Measurements from ENCODE around the gene PCDHA4.
"Not testable (repeated sequence)": the region's sequence is repeated elsewhere in the genome, so short reads cannot be mapped to it uniquely, and the experiment has no call there.

Gene PCDHA4

GRCh38 chr5:140806834-140807775 is at the start of gene PCDHA4:
Gene PCDHA4 (plus strand): TSS chr5:140807068.
- DNase-seq (ENCODE audit: low spot score) = no peak

GRCh38 chr5:140764177-140764973 is 42.5 kb upstream of the PCDHA4 start:
- DNase-seq (ENCODE audit: low spot score) = no peak

GRCh38 chr5:140767444-140767843 is 39.4 kb upstream of the PCDHA4 start:
- no peak for DNase-seq (ENCODE audit: low spot score)

GRCh38 chr5:140780512-140780911 is 26.4 kb upstream of the PCDHA4 start:
- no peak for DNase-seq (ENCODE audit: low spot score)

GRCh38 chr5:140785905-140786686 is 20.8 kb upstream of the PCDHA4 start, which contains the start of gene PCDHA1:
Gene PCDHA1 (plus strand): TSS chr5:140786140.
- no peak for DNase-seq (ENCODE audit: low spot score)

GRCh38 chr5:140787422-140787821 is 19.4 kb upstream of the PCDHA4 start:
- not testable (repeated sequence) for DNase-seq (ENCODE audit: low spot score)

GRCh38 chr5:140787849-140788504 is 18.9 kb upstream of the PCDHA4 start:
- DNase-seq (ENCODE audit: low spot score) = not testable (repeated sequence)

- DNase-seq (ENCODE audit: low spot score) = no peak
Observed at GRCh38 chr5:140791089-140791488, 15.8 kb upstream of the PCDHA4 start.

- DNase-seq (ENCODE audit: low spot score) = no peak
Observed at GRCh38 chr5:140794595-140795258, 12.1 kb upstream of the PCDHA4 start, which contains the start of gene PCDHA2. Gene PCDHA2 (plus strand): TSS chr5:140794852.

- no peak for DNase-seq (ENCODE audit: low spot score)
Observed at GRCh38 chr5:140795259-140795641, 11.6 kb upstream of the PCDHA4 start.

- DNase-seq (ENCODE audit: low spot score) = not testable (repeated sequence)
Observed at GRCh38 chr5:140796072-140796717, 10.7 kb upstream of the PCDHA4 start.

- no peak for DNase-seq (ENCODE audit: low spot score)
Observed at GRCh38 chr5:140796718-140797095, 10.2 kb upstream of the PCDHA4 start.

GRCh38 chr5:140800816-140801493 is 5.9 kb upstream of the PCDHA4 start, which contains the start of gene PCDHA3:
Gene PCDHA3 (plus strand): TSS chr5:140801057.
- DNase-seq (ENCODE audit: low spot score) = no peak

- no peak for DNase-seq (ENCODE audit: low spot score)
Observed at GRCh38 chr5:140801494-140801841, 5.4 kb upstream of the PCDHA4 start.

- DNase-seq (ENCODE audit: low spot score) = not testable (repeated sequence)
Observed at GRCh38 chr5:140802381-140802780, 4.5 kb upstream of the PCDHA4 start.

GRCh38 chr5:140802781-140803271 is 4.0 kb upstream of the PCDHA4 start:
- DNase-seq (ENCODE audit: low spot score) = no peak

GRCh38 chr5:140808241-140808888 is 1.5 kb downstream of the PCDHA4 start:
- DNase-seq (ENCODE audit: low spot score) = not testable (repeated sequence)

- no peak for DNase-seq (ENCODE audit: low spot score)
Observed at GRCh38 chr5:140808889-140809291, 2.0 kb downstream of the PCDHA4 start.
